Limb (tissue), 2 donors: Measurements from ENCODE around the gene IFI27L1.
A peak's percentile ranks its signal among the peaks of the same experiment; 100 is the strongest.
"Not testable (repeated sequence)": the region's sequence is repeated elsewhere in the genome, so short reads cannot be mapped to it uniquely, and the experiment has no call there.

Experiments used
- DNase-seq, 2 donors: peaks; one replicate each; pipeline ENCODE4 v3.0.0-alpha.2; 2016; ENCODE audit errors: extremely low spot score in 2 of 2

IFI27L1 gene

GRCh38 chr14:94048691-94049624 lies 32.2 kb upstream of the IFI27L1 start:
- DNase-seq, result peak in 1 of 2 donors; percentile 64

DNA sequence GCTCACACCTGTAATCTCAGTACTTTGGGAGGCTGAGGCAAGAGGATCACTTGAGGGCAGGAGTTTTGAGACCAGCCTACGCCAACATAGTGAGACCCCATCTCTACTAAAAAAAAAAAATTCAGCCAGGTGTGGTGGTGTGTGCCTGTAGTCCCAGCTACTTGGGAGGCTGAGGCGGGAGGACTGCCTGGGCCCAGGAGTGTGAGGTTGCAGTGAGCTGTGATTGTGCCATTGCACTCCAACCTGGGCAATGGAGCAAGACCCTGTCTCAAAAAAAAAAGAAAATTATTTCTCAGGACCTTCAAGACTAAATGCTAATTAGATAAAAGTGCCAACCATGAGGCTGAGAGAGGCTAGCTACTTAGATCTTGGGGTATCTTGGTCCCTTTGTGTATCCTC lies 31.5 kb upstream of the IFI27L1 start:
- DNase-seq, result no peak

- DNase-seq, result peak in 1 of 2 donors; percentile 24
Measured at GRCh38 chr14:94050231-94050880, 30.8 kb upstream of the IFI27L1 start.

DNA sequence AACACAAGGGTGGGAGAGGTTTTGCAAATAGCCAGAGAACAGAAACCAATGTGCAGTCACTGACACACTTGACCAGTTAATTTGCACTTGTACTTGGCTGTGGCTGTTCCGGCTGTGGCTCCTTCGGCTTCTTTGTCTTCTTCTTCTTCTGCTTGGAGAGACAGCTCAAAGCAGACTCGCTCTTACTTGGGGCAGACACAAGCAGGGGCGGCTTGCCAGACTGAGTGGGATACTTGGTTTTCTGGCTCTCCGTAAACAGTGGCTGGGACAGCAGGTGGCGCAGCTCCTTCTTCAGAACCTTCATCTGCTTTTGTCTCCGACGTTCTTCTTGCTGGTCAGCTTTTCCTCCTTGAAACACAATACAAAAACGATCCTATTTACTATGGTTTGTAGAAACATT lies 30.0 kb upstream of the IFI27L1 start:
- no peak for DNase-seq

DNA sequence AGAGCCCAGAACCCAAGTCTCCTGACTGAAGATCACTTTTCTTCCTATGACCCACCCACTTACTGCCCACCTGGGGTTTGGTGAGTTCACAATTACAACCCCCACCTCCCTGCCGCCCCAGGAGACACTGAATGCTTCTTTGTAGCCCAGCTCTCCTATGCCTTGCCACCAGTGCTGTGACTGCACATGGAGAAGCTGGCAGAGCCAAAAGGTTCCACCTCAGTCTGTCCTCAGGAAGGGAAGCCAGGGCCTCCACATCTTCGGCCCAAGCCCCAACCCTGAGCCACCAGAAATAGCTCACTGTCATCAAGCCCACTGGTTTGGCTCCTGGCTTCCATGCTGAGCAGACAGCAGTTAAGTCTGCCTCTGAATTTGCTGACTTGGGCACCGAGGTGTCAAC lies 29.3 kb upstream of the IFI27L1 start:
- no peak for DNase-seq

DNA sequence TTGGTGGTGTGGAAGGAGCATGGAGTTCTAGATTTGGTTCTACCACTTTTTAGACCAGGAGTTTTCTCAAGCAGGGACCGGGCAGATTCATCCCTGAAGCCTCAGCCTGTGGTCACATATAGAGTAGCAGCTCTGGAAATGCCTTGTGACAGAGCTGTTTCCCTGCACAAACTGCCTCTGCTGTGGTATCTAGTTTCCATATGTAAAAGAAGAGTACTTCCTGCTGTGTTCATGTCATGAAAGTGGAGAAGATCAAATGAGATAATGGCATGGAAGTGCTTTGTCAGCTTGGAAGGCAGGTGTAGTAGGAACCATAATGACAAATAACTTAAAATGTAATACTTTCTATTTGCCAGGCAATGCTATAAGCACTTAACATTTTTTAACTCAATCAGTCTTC lies 28.9 kb upstream of the IFI27L1 start:
- DNase-seq, result no peak

DNA sequence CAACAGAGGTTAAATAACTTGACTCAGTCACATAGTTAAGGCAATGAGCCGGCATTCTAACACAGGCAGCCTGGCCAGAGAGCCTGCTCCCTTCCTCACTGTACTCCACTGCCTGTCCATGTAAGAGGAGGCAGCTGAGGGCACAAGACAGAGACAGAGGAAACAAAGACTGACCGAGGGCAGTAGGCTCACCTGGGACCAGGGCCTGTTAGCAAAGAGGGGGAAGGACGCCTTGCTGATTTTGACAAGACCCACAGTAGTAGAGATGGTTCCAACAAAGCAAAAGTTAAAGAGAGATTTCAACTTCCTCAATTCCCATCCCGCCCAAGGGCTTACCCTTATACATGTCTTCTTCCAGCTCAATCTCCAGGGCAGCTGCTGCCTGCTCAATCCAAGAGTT lies 28.4 kb upstream of the IFI27L1 start:
- no peak for DNase-seq

- DNase-seq, result no peak
Measured at GRCh38 chr14:94054401-94054800, 26.7 kb upstream of the IFI27L1 start.

DNA sequence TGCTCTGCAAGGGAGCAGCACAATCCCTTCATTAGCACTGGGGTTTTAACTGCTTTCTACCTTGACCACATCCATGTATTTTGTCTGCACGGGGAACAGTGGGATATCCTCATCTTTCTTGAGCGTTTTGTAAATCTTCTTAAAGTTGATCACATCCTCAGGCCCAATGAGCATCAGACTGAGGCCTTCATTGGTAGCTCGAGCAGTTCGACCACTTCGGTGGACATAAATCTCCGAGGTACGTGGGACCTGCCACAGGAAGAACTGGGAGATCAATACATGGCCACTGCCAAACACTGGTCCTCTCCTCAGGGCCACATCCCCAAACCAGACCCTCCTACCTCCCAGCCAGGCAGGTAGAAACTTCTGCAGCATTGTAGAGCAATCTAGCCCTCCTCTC lies 26.2 kb upstream of the IFI27L1 start:
- no peak for DNase-seq

- DNase-seq, result no peak
Measured at GRCh38 chr14:94056579-94057308, 24.4 kb upstream of the IFI27L1 start.

DNA sequence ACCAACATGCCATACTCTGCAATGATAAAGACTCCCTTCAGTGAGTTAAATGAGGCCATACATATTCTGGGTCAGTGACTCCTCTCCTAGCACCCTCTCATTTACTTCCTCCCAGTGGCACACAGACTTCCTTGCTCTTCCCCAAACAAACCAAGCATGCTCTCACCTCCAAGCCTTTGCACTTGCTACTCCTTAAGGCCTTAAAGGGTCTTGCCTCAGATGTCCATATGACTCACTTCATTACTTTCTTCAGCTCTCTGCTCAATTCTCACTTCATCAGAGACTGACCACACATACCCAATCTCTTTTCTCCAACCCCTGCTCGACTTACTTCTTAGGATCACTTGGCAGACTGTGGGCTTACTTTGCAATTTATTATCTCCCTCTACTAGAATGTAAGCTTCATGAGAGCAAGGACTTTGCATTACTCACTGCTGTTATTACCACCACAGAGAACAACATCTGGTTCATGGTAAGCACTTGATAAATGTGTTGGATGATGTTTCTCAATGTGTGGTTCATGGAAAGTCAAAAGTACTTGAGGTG lies 22.9 kb upstream of the IFI27L1 start:
- DNase-seq, result no peak

DNA sequence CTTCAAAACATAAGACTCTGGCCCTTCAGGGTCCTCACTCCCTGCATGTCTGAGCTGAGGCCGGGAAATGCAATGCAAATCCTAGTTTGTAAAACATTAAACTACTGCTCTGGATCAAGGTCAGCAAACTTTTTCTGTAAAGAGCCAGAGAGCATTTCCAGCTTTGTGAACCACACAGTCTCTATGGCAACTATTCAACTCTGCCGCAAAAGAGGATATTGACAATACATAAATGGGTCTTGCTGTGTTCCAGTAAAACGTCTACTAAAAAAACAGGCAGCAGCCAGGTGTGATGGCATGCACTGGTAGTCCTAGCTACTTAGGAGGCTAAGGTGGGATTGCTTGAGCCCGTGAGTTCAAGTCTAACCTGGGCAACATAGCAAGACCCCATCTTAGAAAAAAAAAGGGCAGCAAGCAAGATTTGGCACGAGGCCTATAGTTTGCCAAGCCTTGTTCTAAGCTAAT lies 22.4 kb upstream of the IFI27L1 start:
- no peak for DNase-seq

- DNase-seq, result no peak
Measured at GRCh38 chr14:94059998-94060397, 21.1 kb upstream of the IFI27L1 start.

DNA sequence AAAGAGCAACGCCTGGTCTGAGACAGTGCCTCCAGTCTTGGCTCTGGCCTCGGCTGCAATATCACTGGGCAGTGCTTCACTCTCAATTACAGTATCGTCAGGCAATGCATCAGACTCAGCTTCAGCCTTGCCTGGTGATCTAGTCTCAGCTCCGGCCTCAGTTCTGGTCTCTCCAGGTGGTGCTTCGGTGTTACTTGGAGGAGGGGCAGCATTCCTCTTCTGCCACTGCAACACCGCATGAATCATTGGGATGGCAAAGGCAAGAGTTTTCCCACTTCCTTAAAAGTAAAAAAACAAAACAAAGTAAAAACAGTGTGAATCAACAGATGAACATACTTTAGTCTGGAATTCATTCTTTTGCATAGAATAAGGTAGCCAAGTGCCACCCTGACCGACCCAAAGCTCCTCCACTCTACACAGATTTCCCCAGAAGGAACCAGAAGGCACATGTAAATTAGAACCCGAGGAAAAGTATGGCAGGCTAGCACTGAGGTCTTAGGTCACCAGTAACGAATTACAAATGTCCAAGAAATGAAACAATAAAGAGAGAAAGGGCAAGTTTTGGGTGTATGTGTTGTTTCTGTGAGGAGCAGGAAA lies 18.7 kb upstream of the IFI27L1 start:
- no peak for DNase-seq

DNA sequence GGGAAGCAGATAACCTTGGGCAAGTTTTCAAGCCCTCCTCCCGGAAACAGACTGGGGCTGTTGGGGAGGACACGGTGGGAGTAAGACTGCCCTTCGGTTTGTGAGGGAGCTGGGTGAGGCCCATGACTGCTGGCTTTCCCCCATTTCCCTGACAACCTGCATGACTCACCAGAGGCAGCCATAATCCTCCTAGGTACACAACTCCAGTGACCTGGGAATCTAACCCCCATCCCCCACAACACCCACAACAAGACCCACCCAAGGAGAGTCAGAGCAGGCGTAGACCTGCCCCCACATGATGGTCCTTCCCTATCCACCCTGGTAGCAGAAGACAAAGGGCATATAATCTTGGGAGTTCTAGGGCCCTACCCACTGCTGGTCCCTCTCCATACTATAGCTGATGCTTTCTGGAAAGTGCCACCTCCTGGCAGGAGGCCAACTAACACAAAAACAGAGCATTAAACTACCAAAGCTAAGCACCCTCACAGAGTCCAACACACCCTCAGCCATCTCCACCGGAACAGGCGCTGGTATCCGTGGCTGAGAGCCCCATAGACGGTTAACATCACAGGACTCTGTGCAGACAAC lies 14.9 kb upstream of the IFI27L1 start:
- DNase-seq, result no peak

DNA sequence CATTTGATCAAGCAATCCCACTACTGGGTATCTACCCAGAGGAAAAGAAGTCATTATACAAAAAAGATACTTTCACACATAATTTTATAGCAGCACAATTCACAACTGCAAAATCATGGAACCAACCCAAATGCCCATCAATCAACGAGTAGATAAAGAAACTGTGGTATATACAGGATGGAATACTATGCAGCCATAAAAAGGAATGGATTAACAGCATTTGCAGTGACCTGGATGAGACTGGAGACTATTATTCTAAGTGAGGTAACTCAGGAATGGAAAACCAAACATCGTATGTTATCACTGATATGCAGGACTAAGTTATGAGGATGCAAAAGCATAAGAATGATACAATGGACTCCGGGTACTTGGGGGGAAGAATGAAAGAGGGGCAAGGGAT lies 9.0 kb upstream of the IFI27L1 start:
- DNase-seq, result not testable (repeated sequence)

- DNase-seq, result no peak
Measured at GRCh38 chr14:94074534-94074933, 6.6 kb upstream of the IFI27L1 start.

- DNase-seq, result no peak
Measured at GRCh38 chr14:94075008-94075407, 6.1 kb upstream of the IFI27L1 start.

DNA sequence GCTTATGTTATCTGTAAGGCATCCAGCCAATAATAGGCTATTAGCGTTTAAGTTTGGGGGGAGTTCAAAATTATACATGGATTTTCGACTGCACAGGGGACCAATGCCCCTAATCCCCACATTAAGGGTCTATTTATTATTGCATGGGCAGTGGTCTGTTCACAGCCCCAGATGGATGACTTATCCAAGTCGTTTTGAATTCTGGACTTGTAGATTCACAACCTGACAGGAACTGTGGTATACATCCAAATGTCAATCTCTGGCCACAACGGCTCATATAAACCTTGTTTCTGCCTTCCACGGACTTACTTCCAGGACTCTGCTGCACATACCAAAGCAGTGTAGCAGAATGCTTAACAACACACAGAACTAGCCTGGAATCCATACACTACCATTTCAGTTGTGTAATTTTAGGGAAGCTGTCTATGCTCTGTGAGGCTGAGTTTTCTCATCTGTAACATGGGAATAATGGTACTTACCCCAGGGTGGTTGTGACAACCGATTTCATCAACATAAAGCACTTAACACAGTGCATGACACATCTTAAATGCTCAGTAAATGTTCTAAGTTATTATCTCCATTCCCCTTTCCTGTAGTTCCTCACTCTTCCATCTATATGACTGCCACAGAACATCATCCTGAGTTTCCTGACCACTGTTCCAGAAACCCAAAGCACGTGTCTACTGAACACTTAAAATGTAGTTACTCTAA lies 3.8 kb upstream of the IFI27L1 start:
- no peak for DNase-seq

DNA sequence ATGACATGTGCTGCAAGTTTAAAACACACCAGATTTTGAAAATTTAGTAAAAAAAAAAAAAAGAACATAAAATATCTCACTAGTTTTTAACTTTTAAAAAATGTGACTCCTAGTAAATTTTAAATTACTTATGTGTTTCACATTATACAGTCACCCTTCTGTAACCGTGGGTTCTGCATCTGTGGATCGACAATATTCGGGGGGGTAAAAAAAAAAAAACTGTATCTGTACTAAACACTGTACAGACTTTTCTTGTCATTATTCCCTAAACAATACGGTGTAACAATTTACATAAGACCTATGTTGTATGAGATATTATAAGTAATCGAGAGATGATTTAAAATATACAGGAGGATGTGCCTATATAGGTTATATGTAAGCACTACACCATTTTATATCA lies 3.3 kb upstream of the IFI27L1 start:
- DNase-seq, result no peak
